LNCAP (cell line): ENCODE results near the gene TTC28.

Source experiments
- CTCF ChIP-seq: fragments of 450-650 bp; IDR thresholded peaks from 2 replicates; pipeline ENCODE4 v1.5.1; 2017; ENCODE audit warnings: mild to moderate bottlenecking

The TTC28 gene

GRCh38 chr22:28247667-28248363 lies 431.8 kb downstream of the TTC28 start:
- TF ChIP-seq CTCF, result no peak

DNA sequence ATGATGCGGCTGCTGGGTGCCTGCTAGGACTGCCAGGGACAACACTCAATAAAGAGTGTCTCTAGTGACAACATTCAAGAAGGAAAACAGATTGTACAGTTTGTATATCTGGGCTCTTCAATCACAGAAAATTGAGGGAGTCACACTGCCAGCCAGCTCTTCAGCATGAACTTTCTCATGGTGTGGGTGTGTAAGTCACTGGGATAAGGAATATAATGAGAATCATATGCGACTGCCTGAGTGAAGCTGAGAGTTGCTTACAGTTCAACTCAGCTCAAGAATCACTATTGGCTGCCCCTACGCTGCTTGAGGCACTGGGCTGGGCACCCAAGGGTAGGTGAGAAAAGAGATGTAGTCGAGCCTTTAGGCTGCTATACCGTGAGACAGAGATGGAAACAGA lies 432.5 kb downstream of the TTC28 start:
- TF ChIP-seq CTCF, result no peak

DNA sequence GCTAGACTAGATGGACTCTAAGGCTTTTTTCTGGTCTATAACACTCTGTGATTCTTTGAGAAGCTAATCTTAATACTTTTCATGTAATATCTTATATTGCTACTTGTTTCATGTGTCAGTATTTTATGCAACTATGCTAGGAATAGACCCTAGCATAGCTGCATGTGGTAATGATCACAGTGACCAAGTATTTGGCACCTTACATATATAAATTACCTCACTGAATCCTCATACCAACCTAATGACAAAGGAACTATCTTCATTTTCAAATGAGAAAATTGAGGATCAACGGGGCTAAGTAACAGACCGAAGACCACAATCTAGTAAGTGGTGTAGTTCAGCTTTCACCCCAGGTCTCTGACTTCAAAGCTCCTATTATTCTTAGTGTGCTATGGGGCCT lies 433.2 kb downstream of the TTC28 start:
- TF ChIP-seq CTCF, result no peak

DNA sequence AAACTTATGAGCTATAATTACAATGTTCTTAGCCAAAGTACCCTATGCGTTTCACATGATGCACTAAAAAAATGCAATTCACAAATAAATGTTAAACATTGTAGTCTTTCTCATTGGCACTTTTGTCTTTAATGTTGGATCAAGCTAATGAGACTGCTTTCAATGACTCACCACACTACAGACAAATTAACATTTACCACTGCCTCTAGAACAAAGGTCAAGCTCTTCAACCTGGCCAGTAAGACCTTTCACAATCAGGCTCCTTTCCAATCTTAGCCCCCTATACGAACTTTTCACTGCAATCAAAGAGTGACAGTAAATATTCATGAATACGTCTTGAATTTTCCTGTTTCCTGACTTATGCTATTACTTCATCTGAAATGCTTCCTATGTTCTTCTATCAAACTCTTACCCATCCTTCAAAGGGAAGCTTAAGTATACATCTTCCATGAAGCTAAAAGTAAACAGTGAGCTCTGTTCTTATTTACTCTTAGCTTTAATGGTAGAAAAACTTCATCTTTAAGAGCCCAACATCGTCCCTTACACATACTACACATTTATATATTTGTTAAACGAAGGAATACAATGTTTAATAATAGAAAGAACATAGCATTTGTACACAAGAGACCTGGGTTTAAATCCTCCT lies 433.9 kb downstream of the TTC28 start:
- TF ChIP-seq CTCF, result no peak

DNA sequence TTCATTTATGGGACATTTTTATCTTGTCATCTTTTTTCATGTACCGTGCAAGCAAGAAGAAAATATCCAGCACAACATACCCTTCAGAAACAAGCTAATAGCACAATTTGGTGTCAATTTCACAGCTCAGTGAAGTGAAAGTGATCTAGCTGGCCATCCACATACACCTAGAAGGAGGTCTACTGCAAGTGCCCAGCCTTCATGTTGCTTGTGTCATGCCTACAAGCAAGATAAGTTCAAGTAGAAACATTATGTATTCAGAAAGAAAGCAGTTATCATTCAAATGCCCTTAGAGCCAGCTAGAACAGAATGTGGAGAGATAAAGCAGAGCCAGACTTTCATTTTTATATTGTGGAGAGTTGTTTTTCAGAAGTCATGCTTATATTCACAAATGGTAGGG lies 434.9 kb downstream of the TTC28 start:
- no peak for TF ChIP-seq CTCF

- no peak for TF ChIP-seq CTCF
Measured at GRCh38 chr22:28243539-28243938, 436.1 kb downstream of the TTC28 start.

DNA sequence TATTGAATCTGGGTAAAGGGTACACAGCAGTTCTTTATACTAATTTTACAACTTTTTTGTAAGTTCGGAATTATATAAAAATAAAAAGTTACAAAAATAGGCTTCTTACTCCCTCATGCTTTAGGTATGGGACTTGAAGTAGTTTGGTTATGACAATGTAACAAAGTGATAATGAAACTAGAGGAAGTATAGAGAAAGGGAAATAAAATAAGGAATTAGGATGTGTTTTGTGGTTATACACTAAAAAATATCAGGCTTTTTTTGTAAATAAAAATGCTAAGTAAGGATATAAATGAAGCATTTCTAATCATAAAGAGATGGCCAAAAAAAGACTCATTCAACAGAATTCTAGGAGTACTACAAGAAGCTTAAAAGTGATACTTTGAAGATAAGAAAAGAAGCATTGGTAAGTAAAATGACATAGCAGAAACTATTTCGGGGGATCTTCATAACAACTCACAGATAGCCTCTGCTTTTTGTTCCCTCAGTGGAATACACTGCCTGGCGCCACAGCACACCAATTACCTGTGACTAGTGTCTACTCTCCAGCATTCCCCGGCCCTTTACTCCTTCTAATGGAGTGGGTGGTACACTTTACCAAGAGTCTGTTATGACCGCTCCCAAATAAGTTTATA lies 437.9 kb downstream of the TTC28 start:
- no peak for TF ChIP-seq CTCF
